H1 (cell line): Measurements from ENCODE around the gene SNRNP200. TPM values are rescaled to one million over a fixed set of nuclear protein-coding genes. Genes with fewer than 3 reads are reported as not detected.

ENCODE experiments used
- CTCF ChIA-PET: fragments of 300-600 bp; sonication (Branson Sonifier 250); formaldehyde crosslinking; loops from one replicate; lab custom pipeline; 2021; ENCODE audit not compliant: partially characterized antibody; lab: Charles Lee
- POLR2A ChIA-PET: fragments of 300-600 bp; sonication (Branson Sonifier 250); formaldehyde crosslinking; loops from one replicate; lab custom pipeline; 2021; ENCODE audit warnings: inconsistent platforms; ENCODE audit not compliant: partially characterized antibody; lab: Charles Lee
- DNase-seq, 2 experiments: peaks; one replicate each; pipeline versions ENCODE4 v3.0.0 to v3.0.0-alpha.2; 2010 to 2022; ENCODE audit warnings: low spot score in 2 of 2, low read depth in 1 of 2, mixed read lengths in 1 of 2
- FAIRE-seq: peaks from 2 replicates; lab custom pipeline; 2011; peaks lifted over from hg19 to GRCh38; lab: Jason Lieb, UNC
- H2AFZ ChIP-seq: 2 replicates; pipeline ENCODE4 v1.8.1; 2012; ENCODE audit warnings: low read length, inconsistent platforms
- H2AK5ac ChIP-seq: 2 replicates; pipeline ENCODE4 v1.6.1; 2013; ENCODE audit warnings: low read depth, low read length
- H2BK120ac ChIP-seq: replicated peaks from 2 replicates; pipeline ENCODE3; 2013; ENCODE audit warnings: low read depth, low read length, inconsistent platforms
- H2BK12ac ChIP-seq: 2 replicates; pipeline ENCODE4 v1.6.1; 2013; ENCODE audit warnings: low read depth, low read length
- H2BK15ac ChIP-seq: 2 replicates; pipeline ENCODE4 v1.6.1; 2013; ENCODE audit warnings: low read length
- H2BK20ac ChIP-seq: 2 replicates; pipeline ENCODE4 v1.6.1; 2013; ENCODE audit warnings: low read length
- H2BK5ac ChIP-seq: 2 replicates; pipeline ENCODE4 v1.6.1; 2013; ENCODE audit warnings: low read depth, low read length
- H3K14ac ChIP-seq: 2 replicates; pipeline ENCODE4 v1.6.1; 2013; ENCODE audit warnings: inconsistent platforms; ENCODE audit not compliant: insufficient read length
- H3K18ac ChIP-seq: 2 replicates; pipeline ENCODE4 v1.6.1; 2013; ENCODE audit warnings: low read length; ENCODE audit errors: extremely low read depth
- H3K23ac ChIP-seq: 2 replicates; pipeline ENCODE4 v1.6.1; 2013; ENCODE audit warnings: inconsistent platforms; ENCODE audit not compliant: insufficient read length
- H3K23me2 ChIP-seq: 2 replicates; pipeline ENCODE4 v1.6.1; 2013; ENCODE audit warnings: low read depth, low read length
- H3K27ac ChIP-seq: 2 replicates; pipeline ENCODE4 v1.6.1; 2011; ENCODE audit warnings: low read depth, low read length, inconsistent platforms
- H3K27me3 ChIP-seq, 4 experiments: replicated peaks in 1 of 4; 1 replicate in 1 of 4; 2 replicates in 3 of 4; pipeline versions ENCODE4 v1.6.1 to v1.8.1; 2011 to 2013; ENCODE audit warnings: low read length in 3 of 4, mild to moderate bottlenecking in 3 of 4, inconsistent platforms in 2 of 4, mixed read lengths in 2 of 4, moderate library complexity in 1 of 4; ENCODE audit not compliant: control insufficient read depth in 3 of 4, insufficient read depth in 3 of 4; ENCODE audit errors: extremely low read depth in 1 of 4
- H3K36me3 ChIP-seq, 4 experiments: 2 replicates each; pipeline versions ENCODE4 v1.6.1 to v1.8.1; 2011 to 2013; ENCODE audit warnings: mild to moderate bottlenecking in 4 of 4, low read length in 3 of 4, moderate library complexity in 2 of 4, control low read depth in 1 of 4, inconsistent platforms in 1 of 4; ENCODE audit not compliant: insufficient read depth in 4 of 4, control insufficient read depth in 2 of 4
- H3K4ac ChIP-seq: replicated peaks from 2 replicates; pipeline ENCODE3; 2013; ENCODE audit warnings: low read length, low read depth, mixed read lengths, inconsistent platforms; ENCODE audit not compliant: insufficient read length
- H3K4me1 ChIP-seq, 4 experiments: replicated peaks in 1 of 4; 1 replicate in 1 of 4; 2 replicates in 3 of 4; pipeline versions ENCODE4 v1.6.1 to v1.8.1; 2011 to 2013; ENCODE audit warnings: low read length in 3 of 4, inconsistent platforms in 2 of 4, mixed read lengths in 1 of 4; ENCODE audit not compliant: insufficient read depth in 4 of 4, control insufficient read depth in 3 of 4
- H3K4me2 ChIP-seq, 2 experiments: 2 replicates each; pipeline versions ENCODE4 v1.6.1 to v1.8.1; 2011 to 2013; ENCODE audit warnings: low read depth in 2 of 2, low read length in 2 of 2, control low read depth in 1 of 2, inconsistent platforms in 1 of 2, mild to moderate bottlenecking in 1 of 2; ENCODE audit not compliant: insufficient read depth in 1 of 2
- H3K4me3 ChIP-seq, 4 experiments: fragments of 200-600, 300-600 bp in 1 of 4; sonication (generic), shearing (Covaris generic), sonication (Bioruptor Twin) in 1 of 4; 2 replicates each; pipeline versions ENCODE4 v1.5.1 to v1.8.1; 2011 to 2016; ENCODE audit warnings: low read length in 4 of 4, low read depth in 3 of 4, control low read depth in 2 of 4, inconsistent platforms in 2 of 4, mild to moderate bottlenecking in 2 of 4, mixed read lengths in 1 of 4, moderate library complexity in 1 of 4; ENCODE audit not compliant: insufficient read depth in 2 of 4; ENCODE audit errors: extremely low read depth in 1 of 4
- H3K56ac ChIP-seq: replicated peaks from 2 replicates; pipeline ENCODE3; 2013; ENCODE audit warnings: low read depth, mild to moderate bottlenecking, mixed read lengths, low read length, inconsistent platforms; ENCODE audit not compliant: insufficient read length
- H3K79me1 ChIP-seq: 2 replicates; pipeline ENCODE4 v1.6.1; 2013; ENCODE audit warnings: low read depth, low read length, control low read depth
- H3K79me2 ChIP-seq, 2 experiments: 2 replicates each; pipeline versions ENCODE4 v1.6.1 to v1.8.1; 2012 to 2013; ENCODE audit warnings: low read length in 2 of 2, mild to moderate bottlenecking in 2 of 2, inconsistent platforms in 1 of 2; ENCODE audit not compliant: insufficient read depth in 2 of 2, control insufficient read depth in 1 of 2
- H3K9ac ChIP-seq, 4 experiments: replicated peaks in 1 of 4; 1 replicate in 1 of 4; 2 replicates in 3 of 4; pipeline versions ENCODE4 v1.6.1 to v1.8.1; 2011 to 2013; ENCODE audit warnings: low read depth in 3 of 4, low read length in 3 of 4, control low read depth in 2 of 4, mild to moderate bottlenecking in 2 of 4, moderate library complexity in 2 of 4, inconsistent platforms in 1 of 4; ENCODE audit errors: extremely low read depth in 1 of 4
- H3K9me3 ChIP-seq, 2 experiments: 2 replicates each; pipeline versions ENCODE4 v1.6.1 to v1.8.1; 2012 to 2013; ENCODE audit warnings: mild to moderate bottlenecking in 2 of 2, moderate library complexity in 2 of 2, control low read depth in 1 of 2, inconsistent platforms in 1 of 2, low read depth in 1 of 2, low read length in 1 of 2, mixed read lengths in 1 of 2; ENCODE audit not compliant: insufficient read depth in 2 of 2
- H4K20me1 ChIP-seq, 2 experiments: replicated peaks in 1 of 2; 2 replicates each; pipeline versions ENCODE3 to v1.8.1; 2011 to 2013; ENCODE audit warnings: inconsistent platforms in 2 of 2, low read length in 2 of 2, mild to moderate bottlenecking in 1 of 2; ENCODE audit not compliant: insufficient read depth in 2 of 2, control insufficient read depth in 1 of 2
- H4K5ac ChIP-seq: 2 replicates; pipeline ENCODE4 v1.6.1; 2013; ENCODE audit warnings: low read length, low read depth, mixed read lengths, inconsistent platforms; ENCODE audit not compliant: insufficient read length
- H4K8ac ChIP-seq: 2 replicates; pipeline ENCODE4 v1.8.0; 2013; ENCODE audit warnings: mild to moderate bottlenecking, moderate library complexity, low read length, inconsistent platforms; ENCODE audit not compliant: insufficient read depth; ENCODE audit errors: extremely low read depth
- H4K91ac ChIP-seq: replicated peaks from 2 replicates; pipeline ENCODE3; 2013; ENCODE audit warnings: low read length, mixed read lengths, inconsistent platforms; ENCODE audit not compliant: insufficient read length
- BACH1 ChIP-seq: IDR thresholded peaks from 2 replicates; pipeline ENCODE4 v1.6.1; 2012; ENCODE audit warnings: low read length, improper control_type of control experiment
- E2F6 ChIP-seq: IDR thresholded peaks from 2 replicates; pipeline ENCODE4 v1.6.1; 2012; ENCODE audit warnings: inconsistent platforms
- EP300 ChIP-seq, 2 experiments: IDR thresholded peaks; 1 replicate in 1 of 2; 2 replicates in 1 of 2; pipeline ENCODE4 v1.6.1; 2011 to 2012; ENCODE audit warnings: low read depth in 2 of 2, low read length in 2 of 2, mild to moderate bottlenecking in 2 of 2, borderline replicate concordance in 1 of 2, inconsistent platforms in 1 of 2, moderate library complexity in 1 of 2
- EZH2 ChIP-seq: fragments of 200-600 bp; sonication (generic); IDR thresholded peaks from 2 replicates; pipeline ENCODE4 v1.7.1; 2012; ENCODE audit warnings: low read depth, mild to moderate bottlenecking, moderate library complexity, low read length, inconsistent platforms; ENCODE audit not compliant: severe bottlenecking
- MAFK ChIP-seq: IDR thresholded peaks from 2 replicates; pipeline ENCODE4 v1.6.1; 2012; ENCODE audit warnings: low read depth, mild to moderate bottlenecking, improper control_type of control experiment, low read length
- NRF1 ChIP-seq: IDR thresholded peaks from 2 replicates; pipeline ENCODE4 v1.6.1; 2011; ENCODE audit warnings: mild to moderate bottlenecking, low read depth, low read length, improper control_type of control experiment
- POLR2AphosphoS5 ChIP-seq: IDR thresholded peaks from 2 replicates; pipeline ENCODE4 v1.6.1; 2011; ENCODE audit warnings: low read depth, low read length
- POU5F1 ChIP-seq: IDR thresholded peaks from 2 replicates; pipeline ENCODE4 v1.6.1; 2011; ENCODE audit warnings: low read depth, mild to moderate bottlenecking, low read length, moderate library complexity
- RFX5 ChIP-seq: IDR thresholded peaks from 2 replicates; pipeline ENCODE4 v1.6.1; 2011; ENCODE audit warnings: low read depth, low read length, improper control_type of control experiment, borderline replicate concordance
- SAP30 ChIP-seq: fragments of 300-600 bp; sonication (generic); IDR thresholded peaks from 2 replicates; pipeline ENCODE4 v1.7.1; 2012; ENCODE audit warnings: low read length, moderate library complexity, mild to moderate bottlenecking, inconsistent platforms; ENCODE audit not compliant: insufficient read depth, insufficient replicate concordance
- SRF ChIP-seq: IDR thresholded peaks from 2 replicates; pipeline ENCODE4 v1.6.1; 2011; ENCODE audit warnings: mild to moderate bottlenecking, low read depth, low read length, moderate library complexity
- TAF1 ChIP-seq: IDR thresholded peaks from 2 replicates; pipeline ENCODE4 v1.6.1; 2011; ENCODE audit warnings: mild to moderate bottlenecking, low read depth, low read length
- WGBS, 2 experiments: shearing (Covaris generic) in 1 of 2; methylation state at CpG; one replicate each; pipeline versions ENCODE4 v1.1.6 to v1.1.7; 2013 to 2015; ENCODE audit warnings: low lambda C conversion rate in 2 of 2, mixed read lengths in 2 of 2, inconsistent platforms in 1 of 2, low coverage in 1 of 2, missing lambda C conversion rate in 1 of 2; ENCODE audit not compliant: insufficient replicate concordance in 2 of 2, insufficient coverage in 1 of 2, insufficient read length in 1 of 2; ENCODE audit errors: extremely low coverage in 1 of 2, missing lambda C conversion rate in 1 of 2; 5-methylcytosine and 5-hydroxymethylcytosine counted together
- polyA plus RNA-seq, 7 experiments: library from polyadenylated mRNA; depleted of rRNA in 3 of 7; stranded (reverse) in 5 of 7; unstranded in 2 of 7; fragments of >200 nt in 5 of 7; fragments of 200-250 nt in 2 of 7; gene quantifications; 1 replicate in 5 of 7; 2 replicates in 1 of 7; 4 replicates in 1 of 7; pipeline versions ENCODE4 v1.2.1 to v1.2.3, GENCODE V29; 2011 to 2013; ENCODE audit warnings: missing spikeins in 2 of 7, mixed read lengths in 2 of 7
- total RNA-seq: library from RNA; stranded (reverse); fragmentation: NEBNext Ultra II Directional; extraction: Animal tissue kit (Norgen Biotek cat#: 25700); gene quantifications from 2 replicates; pipeline ENCODE4 v1.2.1, GENCODE V29; 2021

SNRNP200 gene
- total and polyA plus RNA-seq, 2 of the 8 experiments (the other 6 are each of a cell fraction or from before 2014, with no cell fraction given), result 190 to 289 TPM

- Histone ChIP-seq H3K9me3 (no peaks in the 10 kb centered on the region), H3K4me1 (no peaks in the 10 kb centered on the region), H3K79me1 (peaks cover 2% of the 10 kb centered on the region; the same call in 1 of the 2 replicates), H2BK20ac (no peak overlapping the region), H3K23me2 (no peaks in the 10 kb centered on the region), H3K36me3 (no peaks in the 10 kb centered on the region), H2BK12ac (no peak overlapping the region), H2AK5ac (no peak overlapping the region), H3K18ac (no peak overlapping the region), H4K8ac (no peak overlapping the region), H3K27ac (no peak overlapping the region), H3K27me3 (no peaks in the 10 kb centered on the region), H3K79me2 (no peaks in the 10 kb centered on the region), H2BK5ac (no peak overlapping the region), H4K5ac (no peak overlapping the region), H3K4ac (no peak overlapping the region), H3K4me3 (no peak overlapping the region), H2AFZ (no peak overlapping the region), H3K9ac (no peak overlapping the region), H2BK15ac (no peak overlapping the region), H3K56ac (no peak overlapping the region), H3K23ac (no peak overlapping the region), H4K91ac (no peak overlapping the region), H2BK120ac (no peak overlapping the region), H3K14ac (no peak overlapping the region), H4K20me1 (peaks cover 0 to 3% of the 10 kb centered on the region in 2 experiments), H3K4me2 (no peak overlapping the region)
- ChIA-PET CTCF (interaction anchor here (1.5 to 1.9 kb wide), 3 partner anchors 13 to 72 kb away, joined by 5 read pairs; no protein-coding TSS in a partner anchor), POLR2A (interaction anchor here (1.0 to 2.8 kb wide), 4 partner anchors 9 to 64 kb away, joined by 3 to 9 read pairs (median 3); partner anchors contain the start of gene STARD7)
- 93% methylated on average over 3 of the region's 3 CpGs; no CpG with 5 or more reads in 1 of the 2 experiments for WGBS, 2 experiments
- FAIRE-seq (no peak), DNase-seq (no peak)
- TF ChIP-seq EP300 (IDR thresholded peaks at IDR 0.05; ENCODE audit: borderline replicate concordance in 1 of 2, low read depth in 2 of 2, low read length in 2 of 2) (no peak), NRF1 (no peak), MAFK (no peak), EZH2 (no peak), TAF1 (no peak), SRF (no peak), POLR2AphosphoS5 (no peak), BACH1 (no peak), E2F6 (no peak), SAP30 (no peak), RFX5 (no peak), POU5F1 (no peak)
Observed at GRCh38 chr2:96247009-96247408, 58.3 kb downstream of the SNRNP200 start.
